ENCODE results near the gene MICA.

- TF ChIP-seq CTCF (IDR thresholded peaks at IDR 0.05; ENCODE audit: low read length) (peak; percentile 95), EZH2 (IDR thresholded peaks at IDR 0.05; ENCODE audit: borderline replicate concordance, low read length) (no peak)
Observed at GRCh38 chr6:31399589-31400466, 3.6 kb upstream of the MICA start.

Data from OCI-LY1 (cell line).